ENCODE results near the gene WDFY4. TPM values are rescaled to one million over a fixed set of nuclear protein-coding genes. Genes with fewer than 3 reads are reported as not detected.

WDFY4 gene
- total and polyA plus RNA-seq, 9 of the 15 experiments (the other 6 are each of a cell fraction or from before 2014, with no cell fraction given), result 0.01 to 0.02 (median 0.01) TPM; not detected in 6

DNA sequence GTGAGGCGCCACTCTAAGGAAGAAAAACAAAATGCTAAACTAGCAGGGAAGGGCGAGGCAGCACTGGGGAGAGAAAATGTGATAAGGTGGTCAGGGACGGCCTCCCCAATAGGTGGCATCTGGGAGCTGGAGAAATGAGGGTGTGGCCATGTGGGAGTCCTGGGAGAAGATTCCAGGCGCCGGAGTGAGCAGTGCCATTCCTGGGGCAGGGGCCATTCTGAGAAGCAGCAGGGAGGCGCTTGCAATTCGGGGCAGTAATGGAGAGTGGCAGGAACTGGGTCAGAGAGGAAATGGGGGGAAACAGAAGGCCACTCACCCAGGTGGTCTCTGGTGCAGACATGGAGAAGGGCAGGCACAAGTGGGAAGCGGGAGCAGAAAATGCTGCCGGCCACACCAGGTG is 316.7 kb downstream of the WDFY4 start (continued):
- TF ChIP-seq ZBTB7A (IDR thresholded peaks at IDR 0.05; ENCODE audit: borderline replicate concordance, control insufficient read depth, low read depth, low read length) (no peak), CBFB (CRISPR knock-in tag; IDR thresholded peaks at IDR 0.05) (no peak), SMARCE1 (IDR thresholded peaks at IDR 0.05) (no peak), RBBP5 (IDR thresholded peaks at IDR 0.05; ENCODE audit: borderline replicate concordance, insufficient read depth, low read length, poor library complexity, severe bottlenecking) (no peak), SMC3 (conservative IDR thresholded peaks at IDR 0.05; ENCODE audit: insufficient read depth, low read depth, low read length) (peak; percentile 41; the same call in 1 of the 2 replicates), ZNF668 (CRISPR knock-in tag; IDR thresholded peaks at IDR 0.05) (no peak), MTA2 (IDR thresholded peaks at IDR 0.05; ENCODE audit: low read depth) (no peak), HMG20A (CRISPR knock-in tag; conservative IDR thresholded peaks at IDR 0.05) (no peak), HDAC8 (tag; IDR thresholded peaks at IDR 0.05) (no peak), KAT8 (IDR thresholded peaks at IDR 0.05; ENCODE audit: low read depth) (no peak), KAT7 (CRISPR knock-in tag; IDR thresholded peaks at IDR 0.05; ENCODE audit: borderline replicate concordance) (no peak), HMG20B (CRISPR knock-in tag; IDR thresholded peaks at IDR 0.05) (no peak), YY1 (IDR thresholded peaks at IDR 0.05; ENCODE audit: borderline replicate concordance in 1 of 3, control insufficient read depth in 1 of 3, extremely low read depth in 1 of 3, insufficient read depth in 3 of 3, insufficient read length in 1 of 3, insufficient replicate concordance in 2 of 3, low read depth in 1 of 3, low read length in 2 of 3) (no peak)
- TF ChIP-seq, protein P1, sequence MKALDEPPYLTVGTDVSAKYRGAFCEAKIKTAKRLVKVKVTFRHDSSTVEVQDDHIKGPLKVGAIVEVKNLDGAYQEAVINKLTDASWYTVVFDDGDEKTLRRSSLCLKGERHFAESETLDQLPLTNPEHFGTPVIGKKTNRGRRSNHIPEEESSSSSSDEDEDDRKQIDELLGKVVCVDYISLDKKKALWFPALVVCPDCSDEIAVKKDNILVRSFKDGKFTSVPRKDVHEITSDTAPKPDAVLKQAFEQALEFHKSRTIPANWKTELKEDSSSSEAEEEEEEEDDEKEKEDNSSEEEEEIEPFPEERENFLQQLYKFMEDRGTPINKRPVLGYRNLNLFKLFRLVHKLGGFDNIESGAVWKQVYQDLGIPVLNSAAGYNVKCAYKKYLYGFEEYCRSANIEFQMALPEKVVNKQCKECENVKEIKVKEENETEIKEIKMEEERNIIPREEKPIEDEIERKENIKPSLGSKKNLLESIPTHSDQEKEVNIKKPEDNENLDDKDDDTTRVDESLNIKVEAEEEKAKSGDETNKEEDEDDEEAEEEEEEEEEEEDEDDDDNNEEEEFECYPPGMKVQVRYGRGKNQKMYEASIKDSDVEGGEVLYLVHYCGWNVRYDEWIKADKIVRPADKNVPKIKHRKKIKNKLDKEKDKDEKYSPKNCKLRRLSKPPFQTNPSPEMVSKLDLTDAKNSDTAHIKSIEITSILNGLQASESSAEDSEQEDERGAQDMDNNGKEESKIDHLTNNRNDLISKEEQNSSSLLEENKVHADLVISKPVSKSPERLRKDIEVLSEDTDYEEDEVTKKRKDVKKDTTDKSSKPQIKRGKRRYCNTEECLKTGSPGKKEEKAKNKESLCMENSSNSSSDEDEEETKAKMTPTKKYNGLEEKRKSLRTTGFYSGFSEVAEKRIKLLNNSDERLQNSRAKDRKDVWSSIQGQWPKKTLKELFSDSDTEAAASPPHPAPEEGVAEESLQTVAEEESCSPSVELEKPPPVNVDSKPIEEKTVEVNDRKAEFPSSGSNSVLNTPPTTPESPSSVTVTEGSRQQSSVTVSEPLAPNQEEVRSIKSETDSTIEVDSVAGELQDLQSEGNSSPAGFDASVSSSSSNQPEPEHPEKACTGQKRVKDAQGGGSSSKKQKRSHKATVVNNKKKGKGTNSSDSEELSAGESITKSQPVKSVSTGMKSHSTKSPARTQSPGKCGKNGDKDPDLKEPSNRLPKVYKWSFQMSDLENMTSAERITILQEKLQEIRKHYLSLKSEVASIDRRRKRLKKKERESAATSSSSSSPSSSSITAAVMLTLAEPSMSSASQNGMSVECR (CRISPR knock-in tag; IDR thresholded peaks at IDR 0.05), result no peak
- TF ChIP-seq, protein P2, sequence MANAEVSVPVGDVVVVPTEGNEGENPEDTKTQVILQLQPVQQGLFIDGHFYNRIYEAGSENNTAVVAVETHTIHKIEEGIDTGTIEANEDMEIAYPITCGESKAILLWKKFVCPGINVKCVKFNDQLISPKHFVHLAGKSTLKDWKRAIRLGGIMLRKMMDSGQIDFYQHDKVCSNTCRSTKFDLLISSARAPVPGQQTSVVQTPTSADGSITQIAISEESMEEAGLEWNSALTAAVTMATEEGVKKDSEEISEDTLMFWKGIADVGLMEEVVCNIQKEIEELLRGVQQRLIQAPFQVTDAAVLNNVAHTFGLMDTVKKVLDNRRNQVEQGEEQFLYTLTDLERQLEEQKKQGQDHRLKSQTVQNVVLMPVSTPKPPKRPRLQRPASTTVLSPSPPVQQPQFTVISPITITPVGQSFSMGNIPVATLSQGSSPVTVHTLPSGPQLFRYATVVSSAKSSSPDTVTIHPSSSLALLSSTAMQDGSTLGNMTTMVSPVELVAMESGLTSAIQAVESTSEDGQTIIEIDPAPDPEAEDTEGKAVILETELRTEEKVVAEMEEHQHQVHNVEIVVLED (CRISPR knock-in tag; IDR thresholded peaks at IDR 0.05), result no peak
- TF ChIP-seq, protein P3, sequence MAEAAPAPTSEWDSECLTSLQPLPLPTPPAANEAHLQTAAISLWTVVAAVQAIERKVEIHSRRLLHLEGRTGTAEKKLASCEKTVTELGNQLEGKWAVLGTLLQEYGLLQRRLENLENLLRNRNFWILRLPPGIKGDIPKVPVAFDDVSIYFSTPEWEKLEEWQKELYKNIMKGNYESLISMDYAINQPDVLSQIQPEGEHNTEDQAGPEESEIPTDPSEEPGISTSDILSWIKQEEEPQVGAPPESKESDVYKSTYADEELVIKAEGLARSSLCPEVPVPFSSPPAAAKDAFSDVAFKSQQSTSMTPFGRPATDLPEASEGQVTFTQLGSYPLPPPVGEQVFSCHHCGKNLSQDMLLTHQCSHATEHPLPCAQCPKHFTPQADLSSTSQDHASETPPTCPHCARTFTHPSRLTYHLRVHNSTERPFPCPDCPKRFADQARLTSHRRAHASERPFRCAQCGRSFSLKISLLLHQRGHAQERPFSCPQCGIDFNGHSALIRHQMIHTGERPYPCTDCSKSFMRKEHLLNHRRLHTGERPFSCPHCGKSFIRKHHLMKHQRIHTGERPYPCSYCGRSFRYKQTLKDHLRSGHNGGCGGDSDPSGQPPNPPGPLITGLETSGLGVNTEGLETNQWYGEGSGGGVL (CRISPR knock-in tag; IDR thresholded peaks at IDR 0.05), result no peak
- TF ChIP-seq, protein P4, sequence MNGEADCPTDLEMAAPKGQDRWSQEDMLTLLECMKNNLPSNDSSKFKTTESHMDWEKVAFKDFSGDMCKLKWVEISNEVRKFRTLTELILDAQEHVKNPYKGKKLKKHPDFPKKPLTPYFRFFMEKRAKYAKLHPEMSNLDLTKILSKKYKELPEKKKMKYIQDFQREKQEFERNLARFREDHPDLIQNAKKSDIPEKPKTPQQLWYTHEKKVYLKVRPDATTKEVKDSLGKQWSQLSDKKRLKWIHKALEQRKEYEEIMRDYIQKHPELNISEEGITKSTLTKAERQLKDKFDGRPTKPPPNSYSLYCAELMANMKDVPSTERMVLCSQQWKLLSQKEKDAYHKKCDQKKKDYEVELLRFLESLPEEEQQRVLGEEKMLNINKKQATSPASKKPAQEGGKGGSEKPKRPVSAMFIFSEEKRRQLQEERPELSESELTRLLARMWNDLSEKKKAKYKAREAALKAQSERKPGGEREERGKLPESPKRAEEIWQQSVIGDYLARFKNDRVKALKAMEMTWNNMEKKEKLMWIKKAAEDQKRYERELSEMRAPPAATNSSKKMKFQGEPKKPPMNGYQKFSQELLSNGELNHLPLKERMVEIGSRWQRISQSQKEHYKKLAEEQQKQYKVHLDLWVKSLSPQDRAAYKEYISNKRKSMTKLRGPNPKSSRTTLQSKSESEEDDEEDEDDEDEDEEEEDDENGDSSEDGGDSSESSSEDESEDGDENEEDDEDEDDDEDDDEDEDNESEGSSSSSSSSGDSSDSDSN (IDR thresholded peaks at IDR 0.05; ENCODE audit: borderline replicate concordance in 1 of 2, low read depth in 2 of 2, low read length in 2 of 2), result no peak
